NCI-H748 (cell line): ENCODE data around the gene VEGFA.

Experiments
- DNase-seq: peaks from one replicate; lab custom pipeline; 2025; ENCODE audit not compliant: unreplicated experiment; lab: John Stamatoyannopoulos, UW

VEGFA gene

GRCh38 chr6:43759136-43759906, 10.7 kb upstream of the VEGFA start:
- DNase-seq = no peak

DNA sequence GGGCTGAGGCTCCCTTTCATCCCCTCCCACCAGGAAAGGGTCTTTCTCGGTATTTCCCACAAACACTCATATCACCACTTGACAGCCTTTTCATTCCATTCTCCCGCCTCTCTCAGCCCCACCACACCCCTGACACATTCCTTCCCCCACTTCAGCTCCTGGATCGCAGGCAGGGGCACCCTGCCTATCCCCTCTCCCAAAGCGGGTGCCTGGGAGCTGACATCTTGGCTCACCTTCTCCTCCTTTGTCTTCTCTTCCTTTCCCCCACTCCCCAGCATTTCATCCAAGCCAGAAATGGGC, 10.2 kb upstream of the VEGFA start:
- no peak for DNase-seq

GRCh38 chr6:43760210-43761168, 9.5 kb upstream of the VEGFA start:
- no peak for DNase-seq

- peak; percentile 15 for DNase-seq
These were observed 8.2 kb upstream of the VEGFA start for GRCh38 chr6:43761666-43762409.

GRCh38 chr6:43762410-43762768, 7.6 kb upstream of the VEGFA start:
- DNase-seq = no peak

DNA sequence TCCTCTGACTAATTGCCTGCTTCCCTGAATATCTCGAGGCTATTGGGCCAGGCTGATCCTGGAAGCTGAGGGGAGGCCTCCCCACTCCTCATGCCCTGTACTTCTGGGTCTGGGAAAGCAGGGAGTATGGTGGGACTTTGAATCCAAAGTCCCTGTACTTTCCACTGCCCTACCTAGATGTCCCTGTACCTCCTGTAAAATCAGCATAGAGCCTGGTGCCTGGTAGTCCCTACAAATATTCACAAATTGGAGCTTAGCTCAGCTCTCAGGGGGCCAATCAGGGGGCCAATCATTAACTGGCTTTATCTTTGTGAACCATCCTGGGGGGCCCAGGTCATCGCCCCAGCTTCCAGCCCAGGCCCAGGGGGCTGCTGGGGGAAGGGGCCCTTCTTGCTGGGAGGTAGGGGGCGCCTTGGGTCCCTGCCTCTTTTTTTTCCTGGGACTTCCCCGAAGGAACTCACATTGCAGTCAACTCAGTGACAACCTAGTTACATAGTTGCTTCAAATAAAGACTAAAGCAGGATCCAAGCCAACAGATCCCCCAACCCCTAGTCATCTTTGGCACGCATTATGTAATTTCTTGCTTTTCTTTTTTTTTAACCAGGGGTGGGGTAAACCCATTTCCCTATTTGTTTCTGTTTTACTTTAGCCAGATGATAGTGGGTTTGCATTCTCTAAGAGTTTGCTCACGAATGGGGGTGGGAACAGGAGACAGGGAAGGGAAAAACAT, 6.9 kb upstream of the VEGFA start:
- DNase-seq = no peak

DNA sequence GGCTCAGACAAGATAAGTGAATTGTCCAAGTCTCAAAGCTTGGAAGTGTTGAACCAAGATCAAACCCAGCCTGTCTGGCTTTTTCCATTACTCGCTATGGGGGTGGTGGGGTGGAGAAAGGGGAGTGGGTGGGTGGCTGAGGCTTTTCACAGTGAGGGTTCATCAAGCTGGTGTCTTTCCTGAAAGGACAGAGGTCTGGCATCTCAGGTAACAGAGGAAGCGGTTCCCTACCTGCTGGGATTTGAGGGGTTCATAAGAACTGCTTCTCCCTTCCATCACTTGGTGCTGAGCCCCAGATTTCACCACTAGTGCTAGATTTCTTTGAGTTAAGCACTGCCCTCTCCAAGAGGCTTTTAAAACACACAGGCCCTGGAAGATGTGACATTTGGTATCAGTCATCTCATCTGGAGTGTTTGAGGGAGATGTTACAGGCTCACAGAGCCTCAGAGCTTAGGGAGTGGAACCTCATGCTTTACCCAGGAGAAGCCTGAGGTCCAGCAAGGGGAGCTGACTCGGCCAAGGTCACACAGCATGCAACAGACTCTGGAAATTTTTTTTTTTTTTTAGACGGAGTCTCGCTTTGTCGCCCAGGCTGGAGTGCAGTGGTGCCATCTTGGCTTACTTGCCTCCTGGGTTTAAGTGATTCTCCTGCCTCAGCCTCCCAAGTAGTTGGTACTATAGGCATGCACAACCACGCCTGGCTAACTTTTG, 6.0 kb upstream of the VEGFA start:
- no peak for DNase-seq

DNA sequence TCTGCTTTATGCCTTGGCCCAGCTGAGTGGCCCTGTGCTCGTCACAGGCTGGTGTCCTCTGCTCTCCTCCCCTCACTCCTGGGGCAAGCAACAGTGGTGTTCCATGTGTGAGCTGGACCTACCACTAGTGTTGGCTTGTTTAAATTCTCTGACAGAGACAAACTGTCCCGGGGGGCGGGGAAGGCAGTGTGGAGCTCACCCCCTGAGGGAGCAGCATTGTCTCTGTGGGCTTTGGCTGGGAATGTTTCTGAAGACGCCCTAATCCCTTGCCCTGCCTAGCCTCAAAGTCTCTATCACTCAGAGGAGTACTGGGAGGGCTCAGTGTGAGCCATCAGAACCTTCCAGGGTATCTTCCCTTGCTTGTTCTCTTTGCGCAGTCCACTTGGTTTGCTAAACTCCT, 5.2 kb upstream of the VEGFA start:
- no peak for DNase-seq

DNA sequence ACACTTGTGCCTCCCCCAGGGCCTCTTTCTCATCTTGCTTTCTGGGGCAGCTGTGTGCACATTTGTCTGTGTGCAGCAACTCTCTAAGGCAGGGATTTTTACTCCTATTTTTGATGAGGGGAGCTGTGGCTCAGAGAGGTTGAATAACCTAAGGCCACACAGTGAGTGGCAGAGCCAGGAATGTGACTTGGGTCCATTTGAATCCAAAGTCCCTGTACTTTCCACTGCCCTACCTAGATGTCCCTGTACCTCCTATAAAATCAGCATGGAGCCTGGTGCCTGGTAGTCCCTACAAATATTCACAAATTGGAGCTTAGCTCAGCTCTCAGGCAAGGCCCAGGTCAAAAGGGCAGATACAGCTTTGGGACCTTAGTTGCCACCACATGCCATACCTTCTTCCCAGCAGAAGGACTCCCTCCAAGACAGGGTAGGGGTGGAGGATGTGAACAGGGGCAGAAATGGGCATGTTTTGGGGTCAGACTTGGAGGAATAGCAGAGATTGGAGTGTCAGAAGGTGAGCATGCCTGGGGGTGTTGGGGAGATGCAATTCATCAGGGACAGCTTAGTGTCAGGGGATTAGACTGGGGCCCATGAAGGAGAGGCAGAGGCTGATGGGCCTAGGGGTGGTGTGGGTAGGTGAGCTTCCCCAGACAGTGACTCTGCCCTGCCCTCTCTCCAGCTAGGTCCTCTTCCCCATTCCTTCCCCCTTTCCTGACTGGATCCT, 4.1 kb upstream of the VEGFA start:
- DNase-seq = no peak

DNA sequence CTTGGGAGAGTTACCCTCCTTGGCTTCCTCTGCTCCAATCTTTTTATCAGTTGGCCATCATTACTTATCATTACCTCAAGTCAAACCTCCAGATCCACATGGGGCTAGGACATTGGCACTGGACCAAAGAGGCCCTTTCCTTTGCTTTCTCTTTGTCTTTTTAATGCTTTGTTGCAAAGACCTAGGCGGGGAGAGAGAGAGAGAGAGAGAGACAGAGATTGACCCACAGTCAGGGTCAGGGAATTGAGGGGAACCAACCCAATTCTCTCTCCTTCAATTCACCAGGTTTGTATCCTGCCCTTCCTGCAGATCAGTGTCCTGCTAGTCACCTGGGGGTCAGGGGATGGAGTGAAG, 3.5 kb upstream of the VEGFA start:
- DNase-seq = no peak

DNA sequence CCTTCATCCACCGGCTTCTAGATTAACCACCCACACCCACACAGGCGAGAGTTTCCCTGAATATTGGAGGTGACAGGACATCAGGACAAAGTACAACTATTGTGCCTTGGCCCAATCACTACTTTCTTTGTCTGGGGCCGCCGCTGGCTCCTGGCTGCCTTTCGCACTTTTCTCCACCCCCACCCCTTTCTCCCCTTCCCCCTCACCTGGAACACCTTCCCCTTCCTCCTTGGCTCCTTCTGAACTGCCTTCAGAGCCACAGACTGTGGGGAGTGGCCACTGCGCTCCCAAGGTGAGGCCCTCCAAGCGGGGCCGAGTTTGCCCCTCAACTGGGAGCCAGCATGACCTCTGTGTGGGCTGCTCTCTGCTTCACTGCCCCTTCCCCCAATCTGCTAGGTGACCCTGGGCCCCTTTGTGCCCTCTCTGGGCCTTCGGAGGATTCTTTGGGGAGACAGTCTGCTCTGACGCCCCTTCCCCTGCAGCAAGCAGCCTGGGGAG, 3.0 kb upstream of the VEGFA start:
- DNase-seq = no peak

- DNase-seq = no peak
These were observed 2.2 kb upstream of the VEGFA start for GRCh38 chr6:43767553-43768505.

- no peak for DNase-seq
These were observed 1.5 kb upstream of the VEGFA start for GRCh38 chr6:43768506-43768860.

- no peak for DNase-seq
These were observed 957 bp upstream of the VEGFA start for GRCh38 chr6:43768983-43769525.

- DNase-seq = peak; percentile 75
These were observed 580 bp downstream of the VEGFA start for GRCh38 chr6:43770372-43771209.

DNA sequence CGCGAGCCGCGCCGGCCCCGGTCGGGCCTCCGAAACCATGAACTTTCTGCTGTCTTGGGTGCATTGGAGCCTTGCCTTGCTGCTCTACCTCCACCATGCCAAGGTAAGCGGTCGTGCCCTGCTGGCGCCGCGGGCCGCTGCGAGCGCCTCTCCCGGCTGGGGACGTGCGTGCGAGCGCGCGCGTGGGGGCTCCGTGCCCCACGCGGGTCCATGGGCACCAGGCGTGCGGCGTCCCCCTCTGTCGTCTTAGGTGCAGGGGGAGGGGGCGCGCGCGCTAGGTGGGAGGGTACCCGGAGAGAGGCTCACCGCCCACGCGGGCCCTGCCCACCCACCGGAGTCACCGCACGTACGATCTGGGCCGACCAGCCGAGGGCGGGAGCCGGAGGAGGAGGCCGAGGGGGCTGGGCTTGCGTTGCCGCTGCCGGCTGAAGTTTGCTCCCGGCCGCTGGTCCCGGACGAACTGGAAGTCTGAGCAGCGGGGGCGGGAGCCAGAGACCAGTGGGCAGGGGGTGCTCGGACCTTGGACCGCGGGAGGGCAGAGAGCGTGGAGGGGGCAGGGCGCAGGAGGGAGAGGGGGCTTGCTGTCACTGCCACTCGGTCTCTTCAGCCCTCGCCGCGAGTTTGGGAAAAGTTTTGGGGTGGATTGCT, 1.3 kb downstream of the VEGFA start:
- peak; percentile 72 for DNase-seq
